ENCODE measurements around the gene MAP1B.
"Not testable (repeated sequence)": the region's sequence is repeated elsewhere in the genome, so short reads cannot be mapped to it uniquely, and the experiment has no call there.

MAP1B gene

DNA sequence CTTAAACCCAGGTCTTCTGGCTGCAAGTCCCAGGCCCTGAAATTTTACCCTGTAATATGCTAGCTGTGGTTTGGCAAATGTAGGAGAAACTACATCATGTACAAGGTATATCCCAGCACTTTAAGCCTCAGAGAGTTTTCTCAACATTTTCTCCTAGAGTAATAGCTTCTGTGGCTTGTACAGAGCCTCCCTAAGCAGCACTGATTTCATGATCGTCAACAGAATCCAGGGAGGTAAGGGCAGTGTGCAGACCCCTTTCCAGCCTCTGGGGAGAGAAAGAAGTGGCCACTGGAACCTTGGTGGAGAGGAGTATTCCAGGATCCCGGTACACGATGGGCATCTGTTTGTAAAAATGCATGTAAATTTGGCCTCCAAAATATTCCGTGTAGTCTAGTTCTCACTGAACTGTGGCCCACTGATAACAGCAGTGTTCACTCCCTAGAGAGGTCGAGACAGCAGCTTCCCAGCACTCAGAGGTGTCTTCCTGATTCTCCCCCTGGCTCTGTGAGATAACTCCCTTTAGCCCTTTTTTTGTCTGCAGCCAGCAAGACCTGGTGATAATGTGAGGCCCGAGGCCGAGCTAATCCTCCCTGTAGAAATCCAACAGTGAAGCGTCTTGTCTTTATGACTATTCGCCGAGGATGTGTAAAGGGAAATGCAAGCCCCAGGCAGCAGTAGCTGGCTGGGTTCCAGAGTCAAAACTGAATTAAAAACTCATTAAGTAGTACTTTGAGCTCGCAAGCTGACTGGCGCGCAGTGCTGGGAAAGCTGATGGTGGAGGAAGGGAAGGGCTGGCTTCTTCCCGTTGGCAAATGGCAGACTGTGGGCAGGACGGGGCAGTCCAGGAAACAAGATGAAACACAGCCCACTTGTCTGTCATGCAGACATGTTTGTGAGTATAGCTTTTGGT, 59.0 kb downstream of the MAP1B start:
- DNase-seq, result peak; percentile 84

GRCh38 chr5:72167257-72167656, 60.0 kb downstream of the MAP1B start:
- no peak for DNase-seq

- no peak for DNase-seq
Measured at GRCh38 chr5:72167804-72168203, 60.5 kb downstream of the MAP1B start.

DNA sequence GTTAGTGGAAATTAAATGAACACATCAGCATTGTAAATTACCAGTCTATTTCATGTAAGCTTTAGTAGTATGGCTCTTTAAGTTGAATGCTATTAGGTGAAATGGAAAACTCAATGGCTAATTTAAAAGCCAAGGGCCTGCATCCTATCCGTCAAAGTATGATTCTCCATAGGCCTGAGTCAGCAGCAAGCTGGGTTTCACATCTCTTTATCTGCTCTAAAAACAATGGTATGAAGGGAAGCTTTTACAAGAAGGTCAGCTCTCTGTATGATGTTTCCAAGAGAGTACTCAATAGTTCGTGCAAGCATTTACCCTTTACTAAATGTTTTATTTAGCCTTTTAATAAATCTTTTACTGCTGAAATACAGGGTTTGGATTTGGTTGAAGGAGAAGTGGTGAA, 62.8 kb downstream of the MAP1B start:
- no peak for DNase-seq

DNA sequence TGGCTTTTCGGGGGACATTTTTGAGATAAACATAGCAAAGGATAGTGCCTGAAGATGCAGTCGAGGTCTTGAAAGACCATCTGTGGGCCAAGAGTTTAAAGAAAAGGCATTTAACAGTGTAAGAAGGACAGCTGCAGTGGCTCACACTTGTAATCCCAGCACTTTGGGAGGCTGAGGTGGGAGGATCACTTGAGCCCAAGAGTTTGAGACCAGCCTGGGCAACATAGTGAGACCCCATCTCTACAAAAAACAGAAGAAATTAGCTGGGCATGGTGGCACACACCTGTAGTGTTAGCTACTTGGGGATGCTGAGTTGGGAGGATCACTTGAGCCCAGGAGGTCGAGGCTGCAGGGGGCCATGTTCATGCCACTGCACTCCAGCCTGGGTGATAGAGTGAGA, 63.9 kb downstream of the MAP1B start:
- not testable (repeated sequence) for DNase-seq

DNA sequence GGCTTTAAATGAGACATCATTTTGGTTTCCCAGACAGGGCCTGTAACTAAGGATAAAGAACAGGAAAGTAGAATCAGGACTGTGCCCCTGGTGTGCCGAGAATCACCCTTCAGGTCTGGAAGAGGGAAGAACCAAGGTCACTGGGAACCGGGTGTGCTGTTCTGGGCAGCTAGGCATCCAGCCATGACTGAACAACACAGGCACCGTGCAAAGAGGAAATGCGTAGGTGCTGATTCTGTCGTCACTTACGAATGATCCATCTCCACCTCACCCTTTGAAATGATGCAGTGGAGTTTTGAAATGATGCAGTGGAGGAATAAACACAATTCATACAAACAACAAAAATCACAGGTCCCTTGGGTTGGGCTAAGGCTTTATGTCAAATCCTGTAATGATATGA, 64.4 kb downstream of the MAP1B start:
- no peak for DNase-seq

DNA sequence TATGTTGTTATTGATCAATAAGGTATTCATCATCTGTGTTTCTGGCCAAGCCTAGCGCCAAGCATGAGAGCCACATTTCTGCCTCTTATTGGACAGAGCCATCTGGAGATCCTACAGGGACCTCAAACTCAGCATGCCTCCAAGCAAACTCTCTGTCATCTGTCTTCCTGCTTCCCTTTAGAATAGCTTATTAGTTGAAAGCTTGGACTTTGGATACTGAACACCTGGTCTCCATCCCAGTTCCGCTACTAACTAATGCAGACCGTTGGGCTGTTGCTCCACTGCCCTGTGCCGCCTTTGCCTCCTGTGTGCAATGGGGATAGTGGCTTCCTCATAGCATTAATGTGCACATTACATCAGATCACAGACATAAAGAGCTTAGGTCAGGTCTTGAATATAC, 65.5 kb downstream of the MAP1B start:
- no peak for DNase-seq

DNA sequence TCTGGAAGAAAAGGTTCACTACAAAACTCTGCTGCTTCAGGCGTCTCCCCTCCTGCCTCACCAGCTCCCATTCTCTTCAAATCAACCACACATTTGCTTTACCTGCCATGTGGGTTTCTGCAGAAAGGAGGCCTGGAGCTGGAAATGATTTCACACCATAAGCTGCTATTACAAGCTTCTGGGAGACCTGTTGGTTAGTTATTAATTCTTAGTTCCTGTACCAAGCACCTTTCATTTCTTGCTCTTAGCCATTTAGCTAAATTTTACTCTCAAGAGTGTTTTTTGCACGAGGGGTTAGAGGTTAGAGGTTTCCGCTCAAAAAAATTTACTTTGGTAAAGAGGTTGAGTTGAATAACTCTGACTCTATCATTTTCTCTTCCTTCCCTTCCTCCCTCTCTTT, 70.3 kb downstream of the MAP1B start:
- DNase-seq, result no peak

DNA sequence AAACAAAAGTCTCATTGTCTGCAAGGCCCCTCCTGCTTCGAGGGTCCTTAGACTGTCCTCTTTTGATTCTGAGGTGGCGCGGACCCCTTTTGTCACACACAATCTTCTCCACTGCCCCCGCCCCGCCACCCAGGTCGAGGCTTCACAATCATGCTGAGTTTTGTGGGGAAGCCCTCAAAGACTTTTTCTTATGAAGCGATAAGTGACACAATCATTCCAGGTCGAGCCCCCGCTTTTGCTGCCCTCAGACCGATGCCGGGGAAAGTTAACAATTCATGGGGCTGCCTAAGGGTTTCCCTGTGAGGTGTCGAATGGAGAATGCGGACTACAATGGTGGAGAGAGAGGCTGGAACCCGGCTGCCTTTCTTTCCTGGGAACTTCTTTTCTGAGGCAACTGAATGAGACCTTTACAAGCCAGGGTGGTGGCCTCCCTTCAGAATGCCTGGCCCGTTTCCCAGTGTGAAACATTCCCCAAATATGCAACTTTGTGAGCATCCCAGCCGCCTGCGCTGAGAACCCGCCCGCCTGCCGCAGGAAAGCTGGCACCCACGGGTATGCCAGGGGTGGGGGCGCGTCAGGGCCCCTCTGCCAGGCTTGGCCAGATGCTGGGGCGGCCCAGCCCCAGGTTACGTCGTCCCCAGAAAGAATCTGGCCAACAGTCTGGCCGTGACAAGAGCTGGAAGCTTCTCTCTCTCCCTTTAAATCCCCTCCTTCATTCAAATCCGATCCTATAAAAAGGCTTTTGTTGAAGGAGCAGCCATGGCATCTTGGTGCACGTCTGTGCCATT, 71.9 kb downstream of the MAP1B start:
- DNase-seq, result no peak

DNA sequence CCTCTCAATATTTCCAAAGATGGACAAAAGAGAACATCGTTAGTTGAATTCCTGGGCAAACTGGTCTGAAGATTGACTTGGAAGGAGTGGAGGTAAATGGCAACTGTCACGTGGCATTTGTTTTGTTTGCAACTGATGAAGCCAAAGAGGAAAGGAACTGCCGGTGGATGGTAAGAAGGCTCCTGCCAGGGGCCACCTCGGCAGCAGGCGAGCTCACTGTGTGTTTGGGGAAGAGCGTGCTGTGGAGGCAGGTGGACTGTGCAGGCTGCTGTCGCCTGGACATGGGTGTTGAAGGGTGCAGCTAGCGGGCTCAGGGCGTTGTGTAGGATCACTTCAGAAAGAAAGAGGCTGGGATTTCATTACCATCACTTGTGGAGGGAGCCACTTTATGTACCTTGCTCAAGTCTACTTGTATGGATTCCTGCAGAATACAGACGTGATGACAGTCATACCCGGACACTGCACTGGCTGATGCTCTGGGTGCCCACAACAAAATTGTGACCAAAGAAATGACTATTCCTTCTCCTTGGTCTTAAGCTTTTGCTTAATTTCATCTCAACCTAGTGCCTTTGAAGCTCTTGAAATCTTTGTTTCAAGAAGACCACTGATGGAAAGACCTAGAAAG, 72.7 kb downstream of the MAP1B start:
- DNase-seq, result no peak

- no peak for DNase-seq
Measured at GRCh38 chr5:72180925-72181324, 73.7 kb downstream of the MAP1B start.

DNA sequence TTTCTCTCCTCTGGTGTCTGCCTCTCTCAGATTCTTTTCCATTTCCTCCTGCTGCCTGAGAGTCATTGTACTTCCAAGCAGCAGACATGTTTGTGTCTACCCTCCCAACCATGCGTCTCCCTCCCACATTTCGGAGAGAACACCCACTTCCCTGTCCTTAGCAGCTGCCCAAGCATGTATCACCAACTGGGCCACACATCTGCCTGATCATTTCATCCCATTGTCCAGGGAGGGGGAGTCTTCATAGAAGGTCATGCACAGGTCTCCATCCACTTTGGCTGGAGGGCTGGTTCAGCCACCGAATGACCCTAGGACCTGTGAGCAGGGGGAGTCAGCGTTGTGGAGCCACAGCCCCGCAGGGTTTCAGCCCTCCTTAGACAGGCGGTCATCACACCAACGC, 75.4 kb downstream of the MAP1B start:
- DNase-seq, result no peak

DNA sequence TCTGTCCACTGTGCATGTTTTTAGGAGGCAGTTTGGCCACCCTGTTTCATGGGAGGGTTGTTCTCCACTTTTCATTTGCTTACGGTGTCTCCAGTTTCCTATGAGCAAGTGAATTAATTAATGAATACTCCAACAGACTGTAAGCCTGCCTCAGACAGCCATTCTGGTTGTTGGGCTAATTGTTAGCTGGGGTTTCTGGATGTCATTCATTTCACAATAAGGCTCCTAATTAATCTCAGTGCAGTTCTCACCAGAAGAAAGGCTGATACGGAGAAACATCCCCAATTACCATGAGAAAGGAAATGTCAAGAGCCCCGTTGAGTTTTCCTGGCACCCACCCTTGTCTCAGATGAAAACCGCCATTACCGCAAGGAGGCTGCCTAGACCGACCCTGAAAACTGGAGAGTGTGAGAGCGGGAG, 75.8 kb downstream of the MAP1B start:
- DNase-seq, result no peak

DNA sequence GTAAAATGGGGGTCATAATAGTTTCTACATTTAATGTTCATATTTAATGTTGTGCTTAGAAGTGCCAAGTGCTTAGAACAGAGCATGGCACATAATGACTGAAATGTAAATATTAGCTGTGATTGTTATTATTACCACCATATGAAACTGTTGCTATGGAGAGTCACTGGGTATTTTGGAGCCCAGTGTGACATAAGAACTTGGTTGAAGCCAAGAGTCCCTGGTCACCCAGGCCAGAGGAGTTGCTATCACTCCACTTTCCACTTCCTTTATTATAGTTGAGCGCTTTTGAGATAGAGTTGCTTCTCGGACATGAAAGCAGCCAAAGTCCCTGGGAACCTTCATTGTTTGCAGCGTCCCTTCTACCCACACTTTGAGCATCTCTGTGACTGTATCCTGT, 77.1 kb downstream of the MAP1B start:
- no peak for DNase-seq

DNA sequence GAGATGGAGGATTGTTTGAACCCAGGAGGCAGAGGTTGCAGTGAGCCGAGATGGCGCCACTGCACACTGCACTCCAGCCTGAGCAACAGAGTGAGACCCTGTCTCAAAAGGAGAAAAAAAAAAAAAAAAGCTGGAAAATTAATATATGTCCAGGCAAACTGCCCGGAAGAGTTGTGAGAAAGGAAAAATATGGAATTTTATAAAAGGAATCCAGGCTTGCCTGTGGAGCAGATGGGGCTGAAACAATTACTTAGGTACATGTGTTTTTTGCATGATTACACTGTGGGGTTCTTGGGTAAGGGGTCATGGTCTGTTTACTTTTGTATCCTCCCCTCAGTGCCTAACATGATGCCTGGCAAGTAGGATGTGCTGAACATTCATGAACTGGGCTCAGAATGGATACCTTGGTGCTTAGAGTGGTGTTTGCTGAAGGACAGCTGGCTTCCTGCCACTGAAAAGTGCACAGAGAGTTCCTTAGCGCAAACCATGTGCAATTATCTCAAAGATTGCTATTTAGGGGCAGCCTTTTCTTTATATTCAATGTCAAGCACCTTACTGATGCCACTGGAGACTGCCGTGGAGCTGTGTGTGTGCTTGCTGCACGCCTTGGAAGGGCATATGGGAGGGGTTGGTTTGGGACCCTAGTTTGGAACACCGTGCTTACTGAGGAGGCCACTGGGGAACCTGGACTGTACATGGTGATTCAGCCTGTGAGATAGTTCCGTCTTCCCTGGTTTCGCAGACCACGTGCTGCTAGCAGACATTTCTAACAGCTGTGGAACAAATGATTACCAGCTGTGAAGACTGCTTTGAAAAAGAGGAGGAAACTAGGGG, 78.4 kb downstream of the MAP1B start:
- DNase-seq, result no peak

DNA sequence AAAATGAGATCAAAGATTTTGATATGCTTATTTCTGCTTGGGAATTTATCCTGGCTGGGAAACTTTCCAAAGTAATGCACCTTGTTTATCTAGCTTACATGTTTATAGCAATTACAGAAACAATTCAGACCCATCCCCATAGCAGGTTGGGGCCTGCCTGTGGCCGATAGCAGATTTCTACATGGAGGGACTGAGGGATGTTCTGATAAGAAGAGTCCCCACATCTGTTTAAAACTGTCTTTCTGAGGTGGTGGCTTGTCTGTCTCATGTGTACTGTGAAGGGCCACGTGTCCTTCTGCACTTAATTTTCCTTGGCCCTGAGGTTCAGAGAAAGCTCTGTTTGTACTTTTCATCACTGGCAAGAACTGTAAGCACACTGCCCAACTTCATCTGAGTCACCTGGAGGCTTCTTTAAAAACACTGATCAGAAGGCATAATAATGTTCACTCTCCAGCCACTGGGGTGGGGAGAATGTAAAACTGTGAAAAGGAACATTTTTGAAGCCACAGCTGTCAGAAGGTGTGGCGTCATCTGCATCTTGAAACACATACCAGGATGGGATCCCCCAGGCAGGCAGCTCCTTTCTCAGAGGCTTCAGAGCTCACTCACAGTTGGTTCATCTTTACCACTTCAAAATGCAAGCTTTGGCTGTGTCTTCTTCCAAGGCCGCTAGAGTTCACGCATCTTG, 80.3 kb downstream of the MAP1B start:
- DNase-seq, result no peak

DNA sequence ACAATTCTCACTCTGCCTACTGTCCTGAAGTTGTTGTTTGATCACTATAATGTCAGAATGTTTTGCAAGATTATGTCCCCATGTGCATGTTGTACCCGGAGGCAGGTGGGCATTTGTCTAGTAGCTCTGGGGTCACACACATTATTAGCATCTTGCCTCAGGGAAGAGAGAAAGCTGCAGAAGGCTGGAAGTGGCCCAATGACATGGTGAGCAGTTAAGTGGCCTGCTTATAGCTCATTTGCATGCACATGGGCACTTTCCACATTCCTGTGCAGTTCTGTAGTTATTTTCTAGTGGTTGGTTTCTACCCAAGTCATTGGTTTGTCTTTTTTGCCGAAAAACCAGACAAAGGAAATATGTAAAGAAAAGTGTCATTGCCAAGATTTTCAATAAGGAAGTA, 80.9 kb downstream of the MAP1B start:
- no peak for DNase-seq

- DNase-seq, result no peak
Measured at GRCh38 chr5:72189146-72189545, 81.9 kb downstream of the MAP1B start.

DNA sequence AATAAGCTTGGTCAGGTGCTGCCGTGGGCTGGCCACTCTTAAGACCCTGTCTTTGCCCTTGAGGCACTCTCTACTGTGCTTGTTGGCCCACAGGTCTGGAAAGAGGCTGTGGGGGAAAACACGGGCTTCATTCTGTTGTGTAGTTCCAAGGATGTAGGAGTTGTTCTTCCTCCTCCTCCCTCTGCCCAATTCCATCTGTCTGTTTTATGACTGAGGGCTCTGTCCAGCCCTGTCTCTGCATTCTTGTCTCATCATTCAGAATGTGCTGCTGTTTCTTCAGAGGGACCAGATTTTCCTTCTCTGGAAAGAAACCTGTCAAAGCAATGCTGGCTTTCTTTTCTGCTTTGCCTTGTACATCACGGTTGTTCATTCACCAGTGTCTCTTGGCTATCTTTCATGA, 84.1 kb downstream of the MAP1B start:
- no peak for DNase-seq

GRCh38 chr5:72194846-72195245, 87.6 kb downstream of the MAP1B start:
- DNase-seq, result no peak

GRCh38 chr5:72195581-72195980, 88.3 kb downstream of the MAP1B start:
- no peak for DNase-seq

- DNase-seq, result no peak
Measured at GRCh38 chr5:72197393-72197792, 90.1 kb downstream of the MAP1B start.
